ENCODE data around the gene EHBP1L1. TPM values are rescaled to one million over a fixed set of nuclear protein-coding genes. Genes with fewer than 3 reads are reported as not detected.

The EHBP1L1 gene
- total RNA-seq, 1 experiment from 2014 or later, result 18.5 TPM

GRCh38 chr11:65640483-65641296 is 64.8 kb downstream of the EHBP1L1 start:
- Histone ChIP-seq H3K9me3 (replicated peaks) (no peaks in the 10 kb centered on the region), H3K27ac (no peak overlapping the region), H3K4me3 (no peak overlapping the region), H3K36me3 (peaks cover 13% of the 10 kb centered on the region), H3K4me1 (no peaks in the 10 kb centered on the region; the same call in 1 of the 2 replicates), H3K27me3 (no peaks in the 10 kb centered on the region)
- no peak for DNase-seq

DNA sequence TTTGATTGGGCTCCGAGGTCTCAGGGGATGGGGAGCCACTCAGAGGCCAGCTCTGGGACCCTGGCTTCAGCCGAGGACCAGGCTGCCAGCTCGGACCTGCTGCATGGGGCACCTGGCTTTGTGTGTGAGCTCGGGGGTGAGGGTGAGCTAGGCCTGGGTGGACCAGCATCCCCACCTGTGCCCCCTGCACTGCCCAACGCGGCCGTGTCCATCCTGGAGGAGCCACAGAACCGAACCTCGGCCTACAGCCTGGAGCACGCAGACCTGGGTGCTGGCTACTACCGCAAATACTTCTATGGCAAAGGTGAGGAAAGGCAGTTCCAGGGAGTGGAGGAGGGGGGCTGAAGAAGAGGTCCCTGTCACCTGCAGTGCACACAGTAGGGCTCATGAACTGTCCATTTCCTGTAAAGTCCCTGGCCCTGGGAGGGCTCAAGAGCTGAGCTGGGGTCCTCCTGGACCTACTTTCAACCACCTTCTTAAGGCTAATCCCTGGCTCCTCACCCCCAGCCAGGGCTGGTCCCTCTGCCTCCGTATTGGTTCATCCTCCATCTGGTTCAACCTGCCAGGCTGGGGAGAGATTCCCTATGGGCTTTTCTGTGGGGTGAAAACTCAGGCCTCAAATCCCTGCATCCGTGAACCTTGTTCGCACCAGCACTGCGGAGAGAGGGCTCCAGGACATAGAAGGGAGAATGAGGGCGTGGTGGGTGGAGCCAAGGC is 65.6 kb downstream of the EHBP1L1 start:
- Histone ChIP-seq H3K4me3 (no peak overlapping the region), H3K36me3 (peaks cover 5% of the 10 kb centered on the region; the same call in 1 of the 2 replicates), H3K27ac (no peak overlapping the region), H3K27me3 (no peaks in the 10 kb centered on the region), H3K4me1 (no peaks in the 10 kb centered on the region; the same call in 1 of the 2 replicates), H3K9me3 (replicated peaks) (no peaks in the 10 kb centered on the region)
- DNase-seq, result no peak

Other genes starting within 250 kb of the EHBP1L1 start
- 33.0 and 38.0 TPM in 2 replicates for gene DPF2, start 242.2 kb upstream of the EHBP1L1 start, total RNA-seq (2014; rRNA removed; shearing (Covaris generic))
- gene TIGD3, start 221.3 kb upstream of the EHBP1L1 start, total RNA-seq (2014; rRNA removed; shearing (Covaris generic)), result 0.53 and 0.71 TPM in 2 replicates
- 1.1 and 1.3 TPM in 2 replicates for gene SLC25A45, start 193.4 kb upstream of the EHBP1L1 start, total RNA-seq (2014; rRNA removed; shearing (Covaris generic))
- gene FRMD8, start 189.4 kb upstream of the EHBP1L1 start, total RNA-seq (2014; rRNA removed; shearing (Covaris generic)), result 21.0 and 22.2 TPM in 2 replicates
- 6.2 and 12.8 TPM in 2 replicates for gene NEAT1, start 153.3 kb upstream of the EHBP1L1 start, total RNA-seq (2014; rRNA removed; shearing (Covaris generic))
- 496 and 686 TPM in 2 replicates for gene MALAT1, start 77.0 kb upstream of the EHBP1L1 start, total RNA-seq (2014; rRNA removed; shearing (Covaris generic))
- 39.1 and 41.8 TPM in 2 replicates for gene SCYL1, start 51.0 kb upstream of the EHBP1L1 start, total RNA-seq (2014; rRNA removed; shearing (Covaris generic))
- gene LTBP3, start 17.7 kb upstream of the EHBP1L1 start, total RNA-seq (2014; rRNA removed; shearing (Covaris generic)), result 13.2 and 17.2 TPM in 2 replicates
- gene ZNRD2, start 5.6 kb upstream of the EHBP1L1 start, total RNA-seq (2014; rRNA removed; shearing (Covaris generic)), result 30.6 and 32.6 TPM in 2 replicates
- gene FAM89B, start 3.5 kb upstream of the EHBP1L1 start, total RNA-seq (2014; rRNA removed; shearing (Covaris generic)), result 18.3 and 21.5 TPM in 2 replicates
- gene KCNK7, start 19.7 kb downstream of the EHBP1L1 start, total RNA-seq (2014; rRNA removed; shearing (Covaris generic)), result 0.28 TPM in 1 of 2 replicates, not detected in the other
- 20.5 and 24.3 TPM in 2 replicates for gene MAP3K11, start 38.2 kb downstream of the EHBP1L1 start, total RNA-seq (2014; rRNA removed; shearing (Covaris generic))
- 24.3 and 27.1 TPM in 2 replicates for gene PCNX3, start 39.7 kb downstream of the EHBP1L1 start, total RNA-seq (2014; rRNA removed; shearing (Covaris generic))
- gene SIPA1, start 62.0 kb downstream of the EHBP1L1 start, total RNA-seq (2014; rRNA removed; shearing (Covaris generic)), result 2.8 and 2.9 TPM in 2 replicates
- gene RELA, start 86.9 kb downstream of the EHBP1L1 start, total RNA-seq (2014; rRNA removed; shearing (Covaris generic)), result 37.3 and 38.3 TPM in 2 replicates
- 30.7 and 34.0 TPM in 2 replicates for gene KAT5, start 136.2 kb downstream of the EHBP1L1 start, total RNA-seq (2014; rRNA removed; shearing (Covaris generic))
- 49.3 and 50.9 TPM in 2 replicates for gene RNASEH2C, start 144.7 kb downstream of the EHBP1L1 start, total RNA-seq (2014; rRNA removed; shearing (Covaris generic))
- gene AP5B1, start 204.9 kb downstream of the EHBP1L1 start, total RNA-seq (2014; rRNA removed; shearing (Covaris generic)), result 1.8 and 2.0 TPM in 2 replicates
- gene OVOL1, start 211.0 kb downstream of the EHBP1L1 start, total RNA-seq (2014; rRNA removed; shearing (Covaris generic)), result not detected in 2 replicates

Data from SJCRH30 (cell line).